ENCODE data around the gene RSRP1.
"Not testable (repeated sequence)": the region's sequence is repeated elsewhere in the genome, so short reads cannot be mapped to it uniquely, and the experiment has no call there.

- TF ChIP-seq CTCF (IDR thresholded peaks at IDR 0.05); RAD21 (conservative IDR thresholded peaks at IDR 0.05 in 1 of 2, IDR thresholded peaks at IDR 0.05 in 1 of 2); SREBF2 (IDR thresholded peaks at IDR 0.05); NPAS2 (CRISPR knock-in tag; IDR thresholded peaks at IDR 0.05; ENCODE audit: borderline replicate concordance); CEBPB (IDR thresholded peaks at IDR 0.05); EHMT2 (IDR thresholded peaks at IDR 0.05; ENCODE audit: low read depth); MAX (IDR thresholded peaks at IDR 0.05); CHD2 (IDR thresholded peaks at IDR 0.05; ENCODE audit: low read length, partially characterized antibody); EP300 (IDR thresholded peaks at IDR 0.05); JUNB (IDR thresholded peaks at IDR 0.05): not testable (repeated sequence)
Measured at GRCh38 chr1:25293426-25293825, 46.2 kb upstream of the RSRP1 start.
